ENCODE data around the gene LYSMD2. TPM values are rescaled to one million over a fixed set of nuclear protein-coding genes. Genes with fewer than 3 reads are reported as not detected.

LYSMD2 gene
- total RNA-seq, 2 donors from 2014 or later: 10.9 to 16.2 TPM

GRCh38 chr15:51760805-51761204 lies 23.4 kb upstream of the LYSMD2 start:
- Mint-ChIP-seq H3K36me3 (ENCODE audit: low read depth) (no peaks in the 10 kb centered on the region), H3K27ac (no peak overlapping the region), H3K9me3 (no peaks in the 10 kb centered on the region), H3K27me3 (no peaks in the 10 kb centered on the region), H3K4me1 (peaks cover 5% of the 10 kb centered on the region), H3K4me3 (no peak overlapping the region)
- ATAC-seq (replicated peaks): no peak

GRCh38 chr15:51759557-51760070 lies 22.2 kb upstream of the LYSMD2 start:
- Mint-ChIP-seq H3K4me3 (no peak overlapping the region), H3K27me3 (no peaks in the 10 kb centered on the region), H3K4me1 (peaks cover 12% of the 10 kb centered on the region), H3K36me3 (ENCODE audit: low read depth) (no peaks in the 10 kb centered on the region), H3K27ac (no peak overlapping the region), H3K9me3 (no peaks in the 10 kb centered on the region)
- ATAC-seq (replicated peaks): no peak

- H3K9me3 Mint-ChIP-seq: no peaks in the 10 kb centered on the region
- H3K4me3 Mint-ChIP-seq: no peak overlapping the region
- no peak for ATAC-seq (replicated peaks)
- no peaks in the 10 kb centered on the region for H3K27me3 Mint-ChIP-seq
- H3K36me3 Mint-ChIP-seq (ENCODE audit: low read depth): no peaks in the 10 kb centered on the region
- no peak overlapping the region for H3K27ac Mint-ChIP-seq
- peaks cover 16% of the 10 kb centered on the region for H3K4me1 Mint-ChIP-seq
Measured at GRCh38 chr15:51758645-51759044, 21.2 kb upstream of the LYSMD2 start.

GRCh38 chr15:51757450-51757849 lies 20.0 kb upstream of the LYSMD2 start:
- H3K27ac Mint-ChIP-seq: no peak overlapping the region
- no peak for ATAC-seq (replicated peaks)
- no peaks in the 10 kb centered on the region for H3K9me3 Mint-ChIP-seq
- peaks cover 22% of the 10 kb centered on the region for H3K4me1 Mint-ChIP-seq
- H3K4me3 Mint-ChIP-seq: no peak overlapping the region
- no peaks in the 10 kb centered on the region for H3K27me3 Mint-ChIP-seq
- no peaks in the 10 kb centered on the region for H3K36me3 Mint-ChIP-seq (ENCODE audit: low read depth)

- H3K27me3 Mint-ChIP-seq: no peaks in the 10 kb centered on the region
- no peaks in the 10 kb centered on the region for H3K36me3 Mint-ChIP-seq (ENCODE audit: low read depth)
- H3K4me3 Mint-ChIP-seq: no peak overlapping the region
- H3K4me1 Mint-ChIP-seq: peaks cover 27% of the 10 kb centered on the region
- ATAC-seq (replicated peaks): no peak
- H3K9me3 Mint-ChIP-seq: no peaks in the 10 kb centered on the region
- no peak overlapping the region for H3K27ac Mint-ChIP-seq
Measured at GRCh38 chr15:51756482-51756881, 19.0 kb upstream of the LYSMD2 start.

GRCh38 chr15:51755790-51756189 lies 18.3 kb upstream of the LYSMD2 start:
- no peak for ATAC-seq (replicated peaks)
- H3K36me3 Mint-ChIP-seq (ENCODE audit: low read depth): no peaks in the 10 kb centered on the region
- H3K27ac Mint-ChIP-seq: no peak overlapping the region
- peaks cover 30% of the 10 kb centered on the region for H3K4me1 Mint-ChIP-seq
- no peaks in the 10 kb centered on the region for H3K27me3 Mint-ChIP-seq
- no peak overlapping the region for H3K4me3 Mint-ChIP-seq
- no peaks in the 10 kb centered on the region for H3K9me3 Mint-ChIP-seq

GRCh38 chr15:51754267-51754666 lies 16.8 kb upstream of the LYSMD2 start:
- no peak overlapping the region for H3K4me3 Mint-ChIP-seq
- H3K36me3 Mint-ChIP-seq (ENCODE audit: low read depth): no peaks in the 10 kb centered on the region
- H3K4me1 Mint-ChIP-seq: peaks cover 34% of the 10 kb centered on the region
- H3K9me3 Mint-ChIP-seq: no peaks in the 10 kb centered on the region
- no peak for ATAC-seq (replicated peaks)
- H3K27me3 Mint-ChIP-seq: no peaks in the 10 kb centered on the region
- no peak overlapping the region for H3K27ac Mint-ChIP-seq

GRCh38 chr15:51752888-51753287 lies 15.4 kb upstream of the LYSMD2 start:
- no peak for ATAC-seq (replicated peaks)
- peak overlapping the region; percentile 72 for H3K4me3 Mint-ChIP-seq
- peaks cover 34% of the 10 kb centered on the region for H3K4me1 Mint-ChIP-seq
- H3K27me3 Mint-ChIP-seq: no peaks in the 10 kb centered on the region
- no peaks in the 10 kb centered on the region for H3K9me3 Mint-ChIP-seq
- H3K27ac Mint-ChIP-seq: no peak overlapping the region
- H3K36me3 Mint-ChIP-seq (ENCODE audit: low read depth): no peaks in the 10 kb centered on the region

GRCh38 chr15:51751697-51752683 lies 14.5 kb upstream of the LYSMD2 start:
- Mint-ChIP-seq H3K27ac (no peak overlapping the region), H3K4me3 (peak overlapping the region; percentile 81), H3K36me3 (ENCODE audit: low read depth) (no peaks in the 10 kb centered on the region), H3K9me3 (no peaks in the 10 kb centered on the region), H3K4me1 (peaks cover 34% of the 10 kb centered on the region), H3K27me3 (no peaks in the 10 kb centered on the region)
- ATAC-seq (replicated peaks): peak; percentile 60

- H3K9me3 Mint-ChIP-seq: no peaks in the 10 kb centered on the region
- H3K27me3 Mint-ChIP-seq: no peaks in the 10 kb centered on the region
- no peaks in the 10 kb centered on the region for H3K36me3 Mint-ChIP-seq (ENCODE audit: low read depth)
- peak; percentile 82 for ATAC-seq (replicated peaks)
- peaks cover 34% of the 10 kb centered on the region for H3K4me1 Mint-ChIP-seq
- H3K4me3 Mint-ChIP-seq: peak within 1 kb of the TSS; percentile 81
- H3K27ac Mint-ChIP-seq: no peak within 1 kb of the TSS
Measured at GRCh38 chr15:51750792-51751696, 13.6 kb upstream of the LYSMD2 start, which contains the start of gene TMOD2. TSS of gene TMOD2 (plus strand) at chr15:51751597. CDS start at chr15:51766442, 14,845 bp downstream.

- no peaks in the 10 kb centered on the region for H3K27me3 Mint-ChIP-seq
- no peaks in the 10 kb centered on the region for H3K36me3 Mint-ChIP-seq (ENCODE audit: low read depth)
- no peak for ATAC-seq (replicated peaks)
- no peak overlapping the region for H3K27ac Mint-ChIP-seq
- peaks cover 26% of the 10 kb centered on the region for H3K4me1 Mint-ChIP-seq
- H3K4me3 Mint-ChIP-seq: peak overlapping the region; percentile 81
- H3K9me3 Mint-ChIP-seq: no peaks in the 10 kb centered on the region
Measured at GRCh38 chr15:51750186-51750585, 12.7 kb upstream of the LYSMD2 start.

- H3K27me3 Mint-ChIP-seq: no peaks in the 10 kb centered on the region
- no peak overlapping the region for H3K4me3 Mint-ChIP-seq
- H3K4me1 Mint-ChIP-seq: peaks cover 23% of the 10 kb centered on the region
- no peak overlapping the region for H3K27ac Mint-ChIP-seq
- no peaks in the 10 kb centered on the region for H3K36me3 Mint-ChIP-seq (ENCODE audit: low read depth)
- no peak for ATAC-seq (replicated peaks)
- no peaks in the 10 kb centered on the region for H3K9me3 Mint-ChIP-seq
Measured at GRCh38 chr15:51749307-51749706, 11.9 kb upstream of the LYSMD2 start.

- no peak for ATAC-seq (replicated peaks)
- peaks cover 32% of the 10 kb centered on the region for H3K4me1 Mint-ChIP-seq
- peak overlapping the region; percentile 15 for H3K27ac Mint-ChIP-seq
- H3K27me3 Mint-ChIP-seq: no peaks in the 10 kb centered on the region
- no peaks in the 10 kb centered on the region for H3K9me3 Mint-ChIP-seq
- H3K4me3 Mint-ChIP-seq: peak overlapping the region; percentile 89
- no peaks in the 10 kb centered on the region for H3K36me3 Mint-ChIP-seq (ENCODE audit: low read depth)
Measured at GRCh38 chr15:51739061-51739712, 1.7 kb upstream of the LYSMD2 start.

GRCh38 chr15:51738553-51738952 lies 1.1 kb upstream of the LYSMD2 start:
- Mint-ChIP-seq H3K9me3 (no peaks in the 10 kb centered on the region), H3K27me3 (no peaks in the 10 kb centered on the region), H3K4me3 (peak overlapping the region; percentile 89), H3K36me3 (ENCODE audit: low read depth) (no peaks in the 10 kb centered on the region), H3K4me1 (peaks cover 34% of the 10 kb centered on the region), H3K27ac (peak overlapping the region; percentile 92)
- ATAC-seq (replicated peaks): no peak

Data from activated T-helper 17 cell treated with anti-CD3 and anti-CD28 coated beads, Interleukin-2, amount 50 U/mL, for 72 hours (primary cell).